Activated T-cell treated with anti-CD3 and anti-CD28 coated beads, Interleukin-2, amount 50 U/mL, for 72 hours (primary cell): ENCODE measurements around the gene IST1. TPM values are rescaled to one million over a fixed set of nuclear protein-coding genes. Genes with fewer than 3 reads are reported as not detected.

ENCODE experiments used
- ATAC-seq, 2 donors: fragments of 150-1000 bp; cut with Tn5 transposase; replicated peaks in 1 of 2; 2 replicates each; pipeline ENCODE4 v1.10.0; 2021; ENCODE audit warnings: moderate library complexity in 2 of 2, mild to moderate bottlenecking in 1 of 2
- DNase-seq, 2 donors: peaks; one replicate each; pipeline ENCODE4 v3.0.0; 2021 to 2022; ENCODE audit warnings: mixed read lengths in 1 of 2
- H3K27ac Mint-ChIP-seq: one replicate; pipeline ENCODE4 v1.8.0; 2022; ENCODE audit warnings: mild to moderate bottlenecking, moderate library complexity, mixed read lengths
- H3K27me3 Mint-ChIP-seq: one replicate; pipeline ENCODE4 v1.8.0; 2022; ENCODE audit warnings: low read depth, mixed read lengths
- H3K36me3 Mint-ChIP-seq, 2 donors: one replicate each; pipeline ENCODE4 v1.8.0; 2022; ENCODE audit warnings: mixed read lengths in 2 of 2, mild to moderate bottlenecking in 1 of 2; ENCODE audit not compliant: insufficient read depth in 2 of 2
- H3K4me1 Mint-ChIP-seq: one replicate; pipeline ENCODE4 v1.8.0; 2022; ENCODE audit warnings: low read depth, mixed read lengths
- H3K4me3 Mint-ChIP-seq, 2 donors: one replicate each; pipeline ENCODE4 v1.8.0; 2022; ENCODE audit warnings: mild to moderate bottlenecking in 2 of 2, mixed read lengths in 2 of 2, moderate library complexity in 2 of 2
- H3K9me3 Mint-ChIP-seq, 2 donors: one replicate each; pipeline ENCODE4 v1.8.0; 2022; ENCODE audit warnings: mixed read lengths in 2 of 2
- total RNA-seq, 2 donors: library from RNA; stranded (reverse); gene quantifications; one replicate each; pipeline ENCODE4 v1.2.3, GENCODE V29; 2022

The IST1 gene
- 100 to 1,000 TPM; 190 to 194 TPM for total RNA-seq

DNA sequence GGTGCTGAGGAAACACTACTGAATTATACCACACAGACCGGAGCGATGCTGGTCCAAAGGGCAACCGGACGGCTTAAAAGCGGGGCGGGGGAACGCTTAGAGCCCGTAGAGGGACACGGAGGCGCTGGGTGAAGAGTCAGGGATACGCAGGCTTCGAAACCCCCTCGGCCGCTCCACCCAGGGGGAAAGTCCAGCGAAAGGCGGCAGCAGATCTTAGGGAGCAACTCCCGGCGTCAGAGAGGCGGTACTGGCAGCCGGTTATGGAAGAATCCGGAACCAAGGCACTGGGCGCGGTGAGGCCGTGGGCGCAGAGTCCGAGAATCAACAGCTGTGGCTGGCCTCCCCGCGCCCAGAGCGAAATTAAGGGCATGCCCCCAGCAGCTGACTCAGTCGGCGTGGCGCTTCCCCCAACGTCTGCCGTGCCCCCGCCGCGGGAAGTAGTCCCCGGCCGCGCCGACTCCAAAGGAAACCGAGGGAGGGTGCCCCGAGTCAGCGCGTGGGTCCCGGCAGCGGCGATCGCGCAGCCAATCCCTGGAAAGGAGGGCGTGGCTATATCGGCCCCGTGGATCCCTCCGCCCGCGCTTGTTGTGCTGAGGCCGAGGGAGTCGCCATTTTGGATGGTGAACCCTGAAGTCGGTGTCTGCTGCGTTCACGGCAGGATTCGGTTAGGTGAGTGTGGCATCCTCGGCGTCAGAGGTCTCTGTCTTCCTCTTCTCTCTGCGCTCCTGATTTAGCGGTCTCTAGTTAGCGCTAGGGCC lies at the start of gene IST1:
IST1 (plus strand) TSS at position 611 of the 758 bp plus-strand sequence. CDS start 20,110 bp downstream, outside the sequence.
- peak within 1 kb of the TSS; percentile 98 for H3K27ac Mint-ChIP-seq
- ATAC-seq (peak; percentile 94), DNase-seq (peak; percentile 98 to 99)
- H3K36me3 Mint-ChIP-seq, result peaks cover 10% of the 10 kb centered on the region in 2 donors
- H3K4me3 Mint-ChIP-seq, result peak within 1 kb of the TSS; percentile 89 to 98
- no peaks in the 10 kb centered on the region for H3K27me3 Mint-ChIP-seq
- no peaks in the 10 kb centered on the region for H3K9me3 Mint-ChIP-seq
- peaks cover 44% of the 10 kb centered on the region for H3K4me1 Mint-ChIP-seq

DNA sequence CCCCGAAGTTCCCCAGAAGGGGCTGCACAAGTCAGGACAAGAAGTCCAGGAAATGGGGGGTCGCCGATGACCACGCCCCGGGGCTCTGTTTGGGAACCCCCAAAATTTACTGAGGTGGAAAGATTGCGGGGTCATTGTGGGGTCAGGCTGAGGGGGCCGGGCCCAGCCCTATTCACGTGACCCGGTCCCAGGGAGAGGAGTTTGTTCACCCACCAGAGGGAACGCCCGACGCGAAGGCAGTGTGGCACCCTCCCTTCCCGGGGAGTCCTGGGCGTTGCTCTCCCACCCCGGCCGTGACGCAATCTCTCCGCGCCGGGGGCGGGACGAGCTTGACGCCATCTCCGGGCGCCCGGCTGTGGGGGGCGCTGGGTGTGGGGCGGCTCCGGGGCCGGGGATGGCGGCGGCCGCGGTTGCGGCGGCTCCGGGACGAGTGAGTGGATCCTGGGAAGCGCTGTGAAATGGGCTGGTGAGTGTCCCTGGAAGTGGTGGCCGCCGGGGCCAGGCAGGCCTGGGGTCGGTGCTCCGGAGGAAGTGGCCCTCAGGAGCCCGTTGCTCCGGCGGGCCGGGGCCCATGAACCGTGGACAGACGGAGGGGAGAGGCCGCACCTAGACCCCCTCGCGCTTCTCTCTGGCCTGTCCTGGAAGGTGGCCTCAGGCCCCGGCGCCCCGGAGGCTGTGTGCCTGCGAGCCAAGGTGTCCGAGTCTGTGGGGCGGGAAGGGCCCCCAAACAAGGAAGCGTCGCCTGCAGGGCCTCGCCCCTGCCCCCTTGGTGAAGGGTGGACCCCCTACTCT lies 49.5 kb upstream of the IST1 start, which contains the start of gene ATXN1L:
ATXN1L (plus strand) TSS at position 338 of the 792 bp plus-strand sequence. CDS start 3,765 bp downstream, outside the sequence.
- DNase-seq (peak; percentile 91 to 98), ATAC-seq (peak; percentile 82 to 84)
- Mint-ChIP-seq H3K27ac (peak within 1 kb of the TSS; percentile 97), H3K36me3 (peaks cover 13 to 18% of the 10 kb centered on the region in 2 donors), H3K4me3 (peak within 1 kb of the TSS; percentile 95 to 97), H3K9me3 (no peaks in the 10 kb centered on the region), H3K27me3 (no peaks in the 10 kb centered on the region), H3K4me1 (peaks cover 65% of the 10 kb centered on the region)

DNA sequence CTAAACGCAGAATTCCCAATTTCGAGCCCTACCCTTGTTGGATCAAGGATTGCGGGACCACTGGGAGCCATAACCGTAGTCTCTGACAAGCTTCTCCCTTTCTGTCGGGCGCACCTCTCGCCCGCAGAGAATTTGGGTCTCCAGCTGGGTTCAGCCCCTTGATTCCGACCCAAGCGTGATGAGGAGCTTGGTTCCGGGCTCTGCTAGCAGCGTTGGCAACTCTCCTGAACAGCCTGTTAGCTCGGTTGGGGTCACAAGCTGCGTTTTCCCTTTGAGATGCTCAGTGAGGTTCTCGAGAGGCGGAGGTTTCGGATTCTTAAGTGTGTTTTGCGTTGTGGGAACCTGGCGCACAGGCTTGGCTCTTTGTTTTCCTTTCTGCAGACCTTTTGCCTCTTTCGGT lies 48.9 kb upstream of the IST1 start:
- H3K27ac Mint-ChIP-seq, result peak overlapping the region; percentile 89
- no peak for ATAC-seq
- H3K27me3 Mint-ChIP-seq, result no peaks in the 10 kb centered on the region
- peaks cover 13 to 18% of the 10 kb centered on the region in 2 donors for H3K36me3 Mint-ChIP-seq
- H3K4me3 Mint-ChIP-seq, result peak overlapping the region; percentile 95 to 97
- no peaks in the 10 kb centered on the region for H3K9me3 Mint-ChIP-seq
- DNase-seq, result peak; percentile 8 to 25
- H3K4me1 Mint-ChIP-seq, result peaks cover 69% of the 10 kb centered on the region

DNA sequence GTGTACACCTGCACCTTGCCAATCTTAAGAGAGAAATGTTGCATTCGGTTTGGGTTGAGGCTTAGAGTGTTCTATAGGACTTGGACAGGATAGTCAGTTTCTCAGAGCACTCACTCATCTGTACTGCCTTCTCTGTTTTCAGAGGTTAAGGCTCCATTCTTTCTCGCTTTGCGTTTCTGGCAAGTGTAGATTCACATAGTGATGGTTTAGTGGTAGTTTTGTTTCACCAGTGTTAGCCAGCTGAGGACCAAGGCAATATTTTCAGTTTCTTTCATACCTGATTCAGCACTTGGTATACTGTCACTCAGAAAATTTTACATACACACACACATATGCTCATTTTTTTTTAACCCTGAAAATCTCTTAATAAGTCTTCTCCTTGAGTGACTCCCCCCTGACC lies 48.2 kb upstream of the IST1 start:
- H3K4me1 Mint-ChIP-seq, result peaks cover 71% of the 10 kb centered on the region
- H3K36me3 Mint-ChIP-seq, result peaks cover 13 to 18% of the 10 kb centered on the region in 2 donors
- H3K27ac Mint-ChIP-seq, result peak overlapping the region; percentile 92
- no peak for ATAC-seq
- H3K9me3 Mint-ChIP-seq, result no peaks in the 10 kb centered on the region
- H3K27me3 Mint-ChIP-seq, result no peaks in the 10 kb centered on the region
- H3K4me3 Mint-ChIP-seq, result peak overlapping the region; percentile 95 to 97
- no peak for DNase-seq

DNA sequence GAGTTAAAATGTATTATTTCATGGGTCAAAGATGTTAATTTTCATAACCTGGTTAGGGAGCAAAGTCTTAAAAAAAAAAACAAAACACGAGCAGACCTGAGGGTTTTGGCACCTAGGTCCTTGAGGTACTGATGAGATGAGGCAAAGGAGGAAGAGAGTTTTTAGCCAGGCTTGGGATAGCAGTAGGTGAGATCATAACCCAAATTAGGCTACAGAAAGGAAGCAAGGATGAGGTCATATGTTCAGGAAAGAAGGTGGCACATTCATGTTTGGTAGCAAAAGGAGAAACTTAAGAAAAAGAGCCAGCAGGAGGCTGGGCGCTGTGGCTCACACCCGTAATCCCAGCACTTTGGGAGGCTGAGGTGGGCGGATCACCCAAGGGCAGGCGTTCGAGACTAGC lies 46.7 kb upstream of the IST1 start:
- no peaks in the 10 kb centered on the region for H3K27me3 Mint-ChIP-seq
- peak overlapping the region; percentile 92 for H3K27ac Mint-ChIP-seq
- H3K4me1 Mint-ChIP-seq, result peaks cover 74% of the 10 kb centered on the region
- no peaks in the 10 kb centered on the region for H3K9me3 Mint-ChIP-seq
- peaks cover 13 to 18% of the 10 kb centered on the region in 2 donors for H3K36me3 Mint-ChIP-seq
- ATAC-seq (no peak), DNase-seq (no peak)
- no peak overlapping the region for H3K4me3 Mint-ChIP-seq

DNA sequence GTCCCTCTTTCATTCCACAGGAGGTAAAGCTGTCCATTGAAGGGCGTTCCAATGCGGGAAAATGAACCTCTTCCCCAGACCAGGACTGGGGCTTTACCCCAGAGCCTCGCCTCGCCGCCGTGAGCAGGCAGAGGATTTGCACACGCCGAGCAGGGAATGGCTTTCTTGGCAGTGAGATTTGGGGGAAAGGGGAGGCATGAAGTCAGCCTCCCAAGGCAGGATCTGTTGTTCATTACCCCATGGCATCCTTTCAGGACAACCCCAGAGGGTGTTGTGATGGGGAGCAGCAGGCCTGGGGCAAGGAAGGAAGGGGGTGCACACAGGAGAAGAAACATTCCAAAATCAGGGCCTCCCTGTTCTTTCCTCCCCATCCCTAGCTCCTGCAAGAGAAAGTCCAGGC lies 43.6 kb upstream of the IST1 start:
- Mint-ChIP-seq H3K36me3 (peaks cover 13 to 16% of the 10 kb centered on the region in 2 donors), H3K27ac (peak overlapping the region; percentile 66), H3K4me1 (peaks cover 85% of the 10 kb centered on the region), H3K4me3 (no peak overlapping the region), H3K9me3 (no peaks in the 10 kb centered on the region), H3K27me3 (no peaks in the 10 kb centered on the region)
- no peak for ATAC-seq
- DNase-seq, result no peak

DNA sequence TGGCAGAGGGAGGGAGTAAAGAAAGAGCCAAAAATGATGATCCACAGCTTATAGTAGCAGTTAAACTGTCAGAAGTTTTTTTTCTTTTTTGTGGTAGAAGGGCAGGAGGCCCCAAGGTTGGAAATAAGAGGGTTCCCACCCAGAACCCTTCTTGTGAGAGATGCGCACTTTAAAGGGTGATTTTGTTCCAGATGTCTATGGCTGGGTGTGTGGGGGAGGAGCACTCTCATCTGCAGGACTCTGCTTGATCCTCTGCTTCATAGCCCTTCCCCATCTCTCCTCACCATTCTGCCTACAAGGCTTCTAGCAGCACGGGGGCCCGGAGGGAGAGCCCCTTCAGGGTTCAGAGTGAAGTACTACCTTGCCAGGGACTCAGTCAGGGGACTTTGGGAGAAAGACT lies 43.2 kb upstream of the IST1 start:
- Mint-ChIP-seq H3K27ac (peak overlapping the region; percentile 66), H3K4me3 (no peak overlapping the region), H3K36me3 (peaks cover 13 to 16% of the 10 kb centered on the region in 2 donors), H3K9me3 (no peaks in the 10 kb centered on the region), H3K27me3 (no peaks in the 10 kb centered on the region), H3K4me1 (peaks cover 83% of the 10 kb centered on the region)
- DNase-seq, result no peak
- no peak for ATAC-seq

DNA sequence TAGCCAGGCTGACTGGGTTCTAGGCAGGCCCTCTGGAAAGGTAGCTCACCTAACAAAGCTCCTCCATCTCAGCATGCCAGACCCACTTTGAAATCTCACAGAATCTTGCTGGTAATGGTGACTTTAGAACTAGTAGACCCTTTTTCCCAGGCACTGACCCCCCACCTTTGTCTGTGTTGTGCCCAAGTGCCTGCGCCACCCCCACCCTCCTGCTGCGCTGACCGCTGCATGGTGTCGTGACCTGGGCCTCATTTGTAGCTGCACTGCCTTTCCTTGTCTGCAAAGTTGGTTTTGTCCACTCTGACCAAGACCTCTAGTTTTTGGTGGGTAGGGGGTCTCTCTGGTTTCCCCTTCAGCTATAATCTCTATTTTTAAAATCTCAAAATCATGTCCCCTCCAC lies 42.8 kb upstream of the IST1 start:
- H3K27me3 Mint-ChIP-seq, result no peaks in the 10 kb centered on the region
- H3K9me3 Mint-ChIP-seq, result no peaks in the 10 kb centered on the region
- peak overlapping the region; percentile 66 for H3K27ac Mint-ChIP-seq
- DNase-seq (no peak), ATAC-seq (no peak)
- no peak overlapping the region for H3K4me3 Mint-ChIP-seq
- H3K4me1 Mint-ChIP-seq, result peaks cover 79% of the 10 kb centered on the region
- peaks cover 13 to 16% of the 10 kb centered on the region in 2 donors for H3K36me3 Mint-ChIP-seq

DNA sequence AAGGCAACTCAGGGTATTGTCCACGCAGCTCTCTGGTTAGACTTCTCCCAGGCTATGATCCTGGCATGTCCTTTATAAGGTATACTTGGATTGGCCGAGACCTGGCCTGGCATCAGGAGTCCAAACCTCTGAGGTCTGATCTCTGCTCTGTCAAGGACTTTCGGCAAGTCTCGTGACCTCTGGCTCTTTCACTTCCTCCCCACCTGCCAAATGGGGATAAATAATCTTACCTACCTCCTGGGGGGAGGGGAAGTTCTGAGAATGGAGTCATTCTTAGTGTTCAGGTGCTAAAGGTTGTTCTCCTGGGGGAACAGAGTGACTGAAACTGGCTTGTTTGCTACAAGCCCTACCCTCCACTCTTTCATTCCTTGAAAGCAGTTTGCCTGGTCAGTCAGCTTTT lies 41.9 kb upstream of the IST1 start:
- no peak for ATAC-seq
- Mint-ChIP-seq H3K27me3 (no peaks in the 10 kb centered on the region), H3K4me1 (peaks cover 72% of the 10 kb centered on the region), H3K4me3 (peak overlapping the region; percentile 11 to 20), H3K27ac (peak overlapping the region; percentile 42), H3K36me3 (peaks cover 9 to 10% of the 10 kb centered on the region in 2 donors), H3K9me3 (no peaks in the 10 kb centered on the region)
- DNase-seq, result no peak

DNA sequence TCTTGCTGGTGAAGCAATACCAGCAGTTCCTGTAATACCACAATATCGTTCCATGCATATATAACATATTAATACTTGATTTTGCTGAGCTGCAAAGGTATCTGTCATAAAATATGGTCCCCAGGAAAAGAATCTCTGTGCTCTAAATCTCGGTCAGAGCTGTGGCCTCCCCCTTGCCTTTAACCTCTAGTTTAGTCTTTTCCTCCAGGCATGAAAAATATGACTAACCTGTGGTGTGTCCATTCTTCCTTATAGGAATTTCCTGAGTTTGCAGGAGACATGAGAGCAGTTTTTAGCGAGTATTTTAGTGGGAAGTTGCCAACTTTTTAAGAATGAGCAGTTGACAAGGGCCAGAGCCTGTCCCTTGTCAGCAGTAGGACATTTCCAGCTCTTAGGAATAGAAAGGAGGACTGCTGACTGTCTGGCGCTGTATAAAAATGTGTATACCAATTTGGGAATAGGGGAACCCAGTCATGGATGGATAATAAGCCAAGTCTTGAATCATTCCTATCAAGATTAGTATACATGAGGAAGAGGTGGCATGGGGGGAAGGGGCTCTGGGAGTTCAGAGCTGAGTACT lies 40.9 kb upstream of the IST1 start:
- no peaks in the 10 kb centered on the region for H3K27me3 Mint-ChIP-seq
- peak overlapping the region; percentile 42 for H3K27ac Mint-ChIP-seq
- H3K36me3 Mint-ChIP-seq, result peaks cover 3 to 6% of the 10 kb centered on the region in 2 donors
- no peak overlapping the region for H3K4me3 Mint-ChIP-seq
- no peak for ATAC-seq
- H3K4me1 Mint-ChIP-seq, result peaks cover 67% of the 10 kb centered on the region
- no peaks in the 10 kb centered on the region for H3K9me3 Mint-ChIP-seq
- DNase-seq, result no peak

DNA sequence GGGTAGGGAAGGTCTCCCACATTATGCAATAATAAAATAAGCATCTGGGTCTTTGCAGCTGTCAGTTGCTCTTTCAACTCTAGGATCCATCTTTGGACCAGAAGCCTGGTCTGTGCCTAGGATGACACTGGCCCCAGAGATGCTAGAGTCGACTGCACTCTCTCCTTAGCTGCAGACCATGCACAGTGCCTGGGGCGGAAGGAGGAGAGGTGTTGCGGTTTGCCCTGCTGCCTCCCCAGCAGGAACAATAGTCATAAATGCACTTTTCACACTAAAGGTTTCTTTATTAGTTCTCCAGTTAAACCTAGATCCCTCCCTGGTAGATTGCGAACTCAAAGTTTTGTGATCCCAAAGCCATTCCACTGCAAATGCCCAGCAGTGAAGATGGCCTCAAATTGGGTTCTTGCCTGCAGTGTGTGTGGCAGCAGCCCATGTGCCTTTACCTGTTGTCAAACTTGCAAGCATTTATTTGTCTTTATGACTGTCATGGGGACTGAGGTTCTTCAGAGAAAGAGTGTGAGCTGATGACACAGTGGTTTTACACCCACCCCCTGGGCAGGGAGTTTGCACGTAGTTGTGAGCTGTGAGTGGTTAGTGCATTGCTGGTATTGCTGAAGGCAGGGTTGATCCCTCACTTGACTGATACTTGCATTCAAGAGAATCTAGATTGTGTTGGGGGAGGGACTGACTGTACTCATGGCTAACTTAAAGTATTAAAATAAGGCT lies 39.2 kb upstream of the IST1 start:
- ATAC-seq (peak; percentile 89 to 94), DNase-seq (peak; percentile 49 to 63)
- Mint-ChIP-seq H3K27me3 (no peaks in the 10 kb centered on the region), H3K4me3 (peak overlapping the region in 1 of 2 donors; percentile 57), H3K36me3 (no peaks in the 10 kb centered on the region), H3K4me1 (peaks cover 59% of the 10 kb centered on the region), H3K9me3 (no peaks in the 10 kb centered on the region), H3K27ac (peak overlapping the region; percentile 61)

DNA sequence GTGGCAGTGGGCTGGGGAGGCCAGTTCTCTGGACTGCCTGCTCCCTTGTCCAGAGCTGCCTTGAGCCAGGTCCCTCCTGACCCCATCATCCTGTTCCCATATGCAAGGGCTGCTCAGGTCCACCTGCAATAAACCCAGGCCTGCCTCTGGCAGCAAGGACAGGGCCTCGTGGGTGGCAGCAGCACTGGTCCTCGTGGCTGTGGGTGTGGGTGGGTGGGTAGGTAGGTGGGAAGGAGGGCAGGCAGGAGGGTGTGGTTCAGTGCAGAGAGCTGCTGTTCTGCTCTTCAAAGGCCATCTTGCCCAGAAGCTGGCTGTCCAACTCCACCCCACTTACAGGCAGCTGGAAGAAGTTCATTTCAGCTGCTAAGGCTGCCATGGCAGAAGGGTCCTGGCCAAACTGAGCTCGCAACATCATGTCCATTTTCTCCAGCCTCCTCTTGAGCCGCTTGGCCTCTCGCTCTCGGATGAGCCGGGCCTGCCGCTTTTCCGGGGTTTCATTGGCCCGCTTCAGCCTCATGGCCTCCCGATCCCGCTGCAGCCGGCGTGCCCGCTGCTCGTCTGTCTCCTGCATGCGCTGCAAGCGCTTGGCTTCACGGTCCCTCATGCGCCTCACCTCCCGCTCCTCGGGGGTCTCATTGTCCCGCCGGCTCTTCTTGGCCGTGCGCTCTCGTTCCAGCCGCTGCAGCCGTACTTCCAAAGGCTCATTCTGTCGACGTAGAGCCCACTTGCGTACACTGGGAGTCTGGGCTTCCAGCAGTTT lies 35.4 kb upstream of the IST1 start:
- H3K4me3 Mint-ChIP-seq, result no peak overlapping the region
- peaks cover 24% of the 10 kb centered on the region for H3K4me1 Mint-ChIP-seq
- no peaks in the 10 kb centered on the region for H3K9me3 Mint-ChIP-seq
- peak overlapping the region; percentile 68 for H3K27ac Mint-ChIP-seq
- peaks cover 2% of the 10 kb centered on the region in 2 donors for H3K36me3 Mint-ChIP-seq
- ATAC-seq, result no peak
- no peaks in the 10 kb centered on the region for H3K27me3 Mint-ChIP-seq
- DNase-seq, result no peak
